IPS DF 6.9 (cell line): ENCODE measurements around the gene LEP.

ENCODE experiments used
- DNase-seq: peaks from one replicate; pipeline ENCODE4 v3.0.0-alpha.2; 2013; ENCODE audit warnings: low read depth, low spot score
- H3K27ac ChIP-seq: one replicate; pipeline ENCODE4 v1.5.1; 2013; ENCODE audit warnings: low read length, control low read depth
- H3K27me3 ChIP-seq: 2 replicates; pipeline ENCODE4 v1.6.1; 2013; ENCODE audit warnings: mild to moderate bottlenecking, low read length; ENCODE audit not compliant: control insufficient read depth, insufficient read depth
- H3K36me3 ChIP-seq: 2 replicates; pipeline ENCODE4 v1.6.1; 2013; ENCODE audit warnings: low read length; ENCODE audit not compliant: control insufficient read depth, insufficient read depth
- H3K4me1 ChIP-seq: 2 replicates; pipeline ENCODE4 v1.6.1; 2013; ENCODE audit warnings: low read length; ENCODE audit not compliant: control insufficient read depth, insufficient read depth
- H3K4me3 ChIP-seq: 2 replicates; pipeline ENCODE4 v1.5.1; 2013; ENCODE audit warnings: mild to moderate bottlenecking, low read length
- H3K9me3 ChIP-seq: 2 replicates; pipeline ENCODE4 v1.6.1; 2013; ENCODE audit warnings: low read length, inconsistent platforms; ENCODE audit not compliant: control insufficient read depth, insufficient read depth
- WGBS: extraction: QIAGEN DNeasy Blood & Tissue Kit; methylation state at CpG from one replicate; pipeline ENCODE4 v1.1.7; 2013; ENCODE audit warnings: mixed read lengths, missing lambda C conversion rate; ENCODE audit not compliant: insufficient read length, insufficient coverage; 5-methylcytosine and 5-hydroxymethylcytosine counted together

LEP gene

DNA sequence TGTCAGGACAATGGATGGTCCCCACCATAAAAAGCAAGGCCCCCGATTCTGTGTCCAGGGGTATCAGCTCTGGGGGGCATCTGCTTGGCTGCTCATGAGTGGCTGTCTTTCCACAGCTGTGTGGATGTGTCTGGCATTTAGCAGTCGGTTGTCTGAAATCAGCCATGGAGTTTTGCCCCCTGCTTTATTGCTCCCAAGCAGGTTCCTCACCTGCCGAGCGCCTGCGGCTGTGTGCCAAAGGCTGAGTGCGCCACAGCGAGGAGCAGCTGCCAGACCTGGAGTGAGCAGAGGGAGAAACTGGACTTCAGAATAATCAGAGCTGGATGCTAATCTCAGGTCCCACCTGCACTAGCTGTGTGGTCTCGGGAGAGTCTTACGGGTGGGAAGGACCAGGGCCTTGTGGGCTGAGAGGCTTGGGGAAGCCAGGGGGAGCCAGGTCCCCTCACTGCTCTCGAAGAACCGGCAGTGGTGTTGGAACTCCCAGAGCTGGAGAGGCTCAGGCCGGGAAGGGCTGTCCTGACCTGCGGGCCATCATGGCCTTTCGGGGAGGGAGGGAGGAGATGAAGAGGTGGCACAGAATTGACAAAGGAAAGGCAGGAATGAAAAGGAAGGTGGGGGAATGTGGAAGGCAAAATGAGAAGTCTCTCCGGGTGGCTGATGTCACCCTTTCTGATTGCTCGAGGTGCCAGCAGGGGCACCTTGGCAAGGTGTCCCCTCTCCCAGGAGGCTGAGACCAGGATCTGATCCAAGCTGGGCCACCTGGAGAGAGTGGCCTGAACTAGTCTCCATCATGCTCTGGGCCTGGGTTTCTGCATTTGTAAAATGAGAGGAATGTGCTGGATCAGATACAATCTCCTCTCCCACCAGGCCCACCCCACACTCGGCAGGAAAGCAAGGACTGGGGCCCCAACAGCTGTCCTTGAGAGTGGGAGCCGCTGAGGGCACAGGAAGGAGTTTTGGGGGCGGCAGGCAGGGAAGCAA lies 30.2 kb upstream of the LEP start:
- Histone ChIP-seq H3K27me3 (no peaks in the 10 kb centered on the region), H3K36me3 (no peaks in the 10 kb centered on the region), H3K9me3 (no peaks in the 10 kb centered on the region), H3K27ac (no peak overlapping the region), H3K4me1 (peaks cover 4% of the 10 kb centered on the region; the same call in 1 of the 2 replicates), H3K4me3 (no peak overlapping the region)
- no CpG with 5 or more reads among the region's 19 CpGs for WGBS
- no peak for DNase-seq

DNA sequence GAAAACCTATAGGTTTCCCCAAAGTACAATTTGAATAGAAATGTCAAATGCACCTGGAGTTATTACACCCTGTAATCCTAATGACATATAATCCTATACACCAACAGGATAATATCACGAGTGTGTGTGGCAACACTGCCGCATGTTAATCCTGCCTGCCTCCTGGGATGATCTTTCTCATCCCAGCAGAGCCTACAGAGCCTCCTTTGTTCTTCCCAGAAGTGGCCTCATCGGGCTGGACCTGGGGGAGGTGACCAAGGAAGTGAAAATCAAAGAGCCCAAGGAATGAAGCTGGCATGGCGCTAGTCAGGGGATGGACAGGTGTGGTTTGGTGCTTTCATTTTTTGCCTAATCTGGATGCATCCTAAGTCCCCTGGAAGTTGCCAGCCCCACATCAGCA lies 29.5 kb upstream of the LEP start:
- no peak for DNase-seq
- Histone ChIP-seq H3K4me3 (no peak overlapping the region), H3K4me1 (peaks cover 4% of the 10 kb centered on the region; the same call in 1 of the 2 replicates), H3K27me3 (no peaks in the 10 kb centered on the region), H3K27ac (no peak overlapping the region), H3K36me3 (no peaks in the 10 kb centered on the region), H3K9me3 (no peaks in the 10 kb centered on the region)
- no CpG with 5 or more reads among the region's 4 CpGs for WGBS

DNA sequence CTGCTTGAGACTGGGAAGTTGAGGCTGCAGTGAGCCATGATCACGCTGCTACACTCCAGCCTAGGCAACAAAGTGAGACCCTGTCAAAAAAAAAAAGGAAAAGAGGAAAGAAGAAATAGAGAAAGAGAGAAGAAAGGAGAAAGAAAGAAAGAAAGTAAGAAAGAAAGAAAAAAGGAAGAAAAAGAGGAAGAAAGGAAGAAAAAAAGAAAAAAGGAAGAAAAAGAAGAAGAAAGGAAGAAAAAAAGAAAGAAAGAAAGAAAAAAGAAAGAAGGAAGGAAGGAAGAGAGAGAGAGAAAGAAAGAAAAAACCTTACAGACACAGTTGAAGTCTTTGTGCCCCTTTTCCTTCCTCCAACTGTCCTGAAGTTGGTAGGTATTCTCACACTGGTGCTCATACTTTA lies 26.6 kb upstream of the LEP start:
- Histone ChIP-seq H3K9me3 (no peaks in the 10 kb centered on the region), H3K36me3 (no peaks in the 10 kb centered on the region), H3K27me3 (no peaks in the 10 kb centered on the region), H3K4me1 (peaks cover 4% of the 10 kb centered on the region; the same call in 1 of the 2 replicates), H3K27ac (no peak overlapping the region), H3K4me3 (no peak overlapping the region)
- DNase-seq: no peak
- no CpG with 5 or more reads among the region's 1 CpG for WGBS

DNA sequence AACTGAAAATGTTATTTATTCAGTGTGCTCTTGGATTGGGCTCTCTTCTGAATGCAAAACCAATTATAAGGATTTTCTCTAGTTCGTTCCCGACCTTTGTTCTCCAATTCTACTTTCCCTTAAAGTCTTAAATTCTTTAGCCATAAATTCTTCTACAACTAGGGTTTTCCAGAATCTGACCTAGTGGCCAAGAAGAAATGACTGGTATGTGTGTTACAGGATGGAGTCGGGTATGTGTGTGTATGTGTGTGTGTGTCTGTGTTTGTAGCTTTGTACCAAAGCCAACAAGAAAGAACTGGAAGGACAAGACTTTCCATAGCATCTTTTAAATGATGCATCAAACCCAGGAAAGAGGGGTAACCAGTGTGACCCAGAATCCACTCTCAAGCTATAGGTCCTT lies 25.8 kb upstream of the LEP start:
- no peaks in the 10 kb centered on the region for H3K9me3 ChIP-seq
- peaks cover 4% of the 10 kb centered on the region; the same call in 1 of the 2 replicates for H3K4me1 ChIP-seq
- DNase-seq: no peak
- H3K4me3 ChIP-seq: no peak overlapping the region
- H3K27ac ChIP-seq: no peak overlapping the region
- no peaks in the 10 kb centered on the region for H3K36me3 ChIP-seq
- no peaks in the 10 kb centered on the region for H3K27me3 ChIP-seq
- no CpG with 5 or more reads among the region's 3 CpGs for WGBS

DNA sequence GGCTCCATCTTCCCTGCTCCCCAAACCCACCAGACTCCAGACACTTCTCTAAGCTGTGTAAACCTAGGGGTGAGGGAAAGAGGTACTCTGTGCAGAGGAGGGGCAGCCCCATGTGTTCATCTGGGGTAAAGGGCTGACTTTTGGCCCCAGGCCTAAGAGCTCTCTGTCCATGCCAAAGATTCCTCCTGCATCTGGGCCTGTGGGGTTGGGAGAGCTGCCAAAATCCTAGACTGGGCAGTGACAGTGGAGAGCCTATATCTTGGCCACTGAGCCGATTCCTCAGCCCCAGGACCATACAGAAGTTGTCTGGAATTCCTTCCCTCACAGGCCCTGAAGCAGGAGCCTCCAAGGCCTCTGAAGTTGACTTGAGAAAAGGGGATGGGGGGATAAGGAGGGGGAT lies 25.3 kb upstream of the LEP start:
- H3K4me3 ChIP-seq: no peak overlapping the region
- no peak overlapping the region for H3K27ac ChIP-seq
- H3K36me3 ChIP-seq: no peaks in the 10 kb centered on the region
- H3K27me3 ChIP-seq: no peaks in the 10 kb centered on the region
- H3K9me3 ChIP-seq: no peaks in the 10 kb centered on the region
- no CpG with 5 or more reads among the region's 1 CpG for WGBS
- peaks cover 4% of the 10 kb centered on the region; the same call in 1 of the 2 replicates for H3K4me1 ChIP-seq
- no peak for DNase-seq

DNA sequence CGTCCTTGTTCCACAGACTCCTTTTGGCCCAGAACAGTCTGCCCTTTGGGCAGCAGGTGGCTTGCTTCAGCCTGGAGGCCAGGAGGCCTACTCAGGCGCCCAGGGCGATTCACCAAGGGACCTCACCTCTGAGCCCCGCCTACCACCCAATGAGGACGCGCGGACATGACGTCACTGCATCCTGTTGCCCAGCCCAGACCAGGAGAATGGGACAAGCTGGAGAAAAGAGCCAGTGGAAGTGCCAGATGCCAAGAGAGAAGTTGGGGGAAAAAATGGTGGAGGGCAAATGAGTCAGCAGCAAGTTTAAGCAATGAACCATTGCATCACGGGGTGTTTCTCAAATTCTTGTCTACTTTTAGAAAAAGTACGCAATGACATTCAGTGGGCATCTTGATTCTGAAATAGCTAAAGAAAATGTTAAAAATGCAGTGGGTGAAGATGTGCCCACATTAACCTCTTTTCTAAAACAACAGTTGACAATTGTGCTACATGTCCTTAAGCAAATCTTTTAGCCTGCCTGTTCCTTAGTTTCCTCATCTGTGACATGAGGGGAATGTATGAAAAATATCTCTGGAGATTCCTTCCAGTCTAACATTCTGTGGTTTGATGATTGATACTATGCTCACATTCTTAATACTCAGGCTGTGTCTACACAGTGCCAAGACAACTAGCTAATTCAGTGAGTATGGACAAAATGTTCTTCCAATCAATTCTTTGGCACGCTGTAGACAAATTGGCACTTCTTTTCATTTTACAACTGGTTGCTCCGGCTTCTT lies 23.9 kb upstream of the LEP start:
- Histone ChIP-seq H3K9me3 (no peaks in the 10 kb centered on the region), H3K4me3 (no peak overlapping the region), H3K27me3 (no peaks in the 10 kb centered on the region), H3K36me3 (no peaks in the 10 kb centered on the region), H3K27ac (no peak overlapping the region), H3K4me1 (0 out of 2 replicates have a peak, but pooled peaks cover under 1% of the 10 kb centered on the region)
- DNase-seq: no peak
- WGBS: no CpG with 5 or more reads among the region's 12 CpGs

DNA sequence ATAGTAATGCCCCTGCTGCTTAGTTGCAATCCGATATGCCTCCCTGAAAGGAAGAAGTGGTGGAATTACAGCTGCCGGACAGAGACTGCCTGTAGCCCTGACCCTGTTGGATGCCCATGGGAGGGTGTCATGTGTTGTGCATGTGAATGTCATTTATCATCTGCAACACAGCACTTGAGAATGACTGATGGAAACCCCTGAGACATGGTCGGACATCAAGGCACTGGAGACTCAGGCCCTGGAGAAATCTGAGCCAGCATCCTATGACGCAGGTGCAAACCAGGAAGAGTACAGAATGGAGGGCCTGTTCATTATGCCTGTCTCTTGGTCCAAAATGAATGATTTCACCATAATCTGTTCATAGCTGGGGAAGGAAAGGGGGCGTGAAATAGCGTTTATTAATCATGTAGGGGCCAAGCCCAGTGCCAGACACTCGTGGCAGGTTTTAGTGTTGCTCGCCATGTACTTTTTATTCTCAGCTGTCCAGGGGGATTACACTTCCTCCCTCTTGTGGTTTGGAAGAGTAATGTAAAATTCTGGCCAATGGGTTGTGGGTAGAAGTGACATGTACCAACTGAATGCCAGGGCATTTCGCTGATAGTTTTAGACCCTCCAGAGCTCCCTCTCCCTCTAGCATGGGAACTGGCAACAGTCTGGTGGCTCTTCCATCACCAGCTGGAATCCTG lies 23.0 kb upstream of the LEP start:
- Histone ChIP-seq H3K36me3 (no peaks in the 10 kb centered on the region), H3K9me3 (no peaks in the 10 kb centered on the region), H3K27me3 (no peaks in the 10 kb centered on the region), H3K4me1 (0 out of 2 replicates have a peak, but pooled peaks cover 1% of the 10 kb centered on the region), H3K4me3 (no peak overlapping the region), H3K27ac (no peak overlapping the region)
- WGBS: no CpG with 5 or more reads among the region's 9 CpGs
- DNase-seq: no peak

DNA sequence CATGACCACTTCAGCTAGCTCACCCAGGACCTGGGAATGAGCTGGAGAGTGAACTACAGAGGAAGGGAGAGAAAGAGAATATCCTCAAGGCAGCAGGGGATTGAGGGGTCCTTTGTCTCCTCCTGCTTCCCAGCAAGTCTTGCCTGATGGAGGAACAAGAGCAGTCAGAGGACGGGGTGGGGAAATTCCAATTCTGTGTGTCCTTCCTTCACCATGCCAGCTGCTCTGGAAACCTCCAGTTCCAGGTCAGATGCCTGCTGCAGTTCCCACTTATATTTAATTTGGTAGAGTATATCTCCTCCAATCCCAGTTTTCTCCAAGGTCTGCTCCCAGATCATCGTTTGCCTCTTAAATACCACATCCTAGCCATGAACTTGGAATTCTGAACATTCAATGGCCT lies 21.4 kb upstream of the LEP start:
- H3K4me1 ChIP-seq: 0 out of 2 replicates have a peak, but pooled peaks cover 1% of the 10 kb centered on the region
- no peak overlapping the region for H3K4me3 ChIP-seq
- no peaks in the 10 kb centered on the region for H3K36me3 ChIP-seq
- WGBS: no CpG with 5 or more reads among the region's 2 CpGs
- DNase-seq: no peak
- H3K27me3 ChIP-seq: no peaks in the 10 kb centered on the region
- no peaks in the 10 kb centered on the region for H3K9me3 ChIP-seq
- no peak overlapping the region for H3K27ac ChIP-seq

DNA sequence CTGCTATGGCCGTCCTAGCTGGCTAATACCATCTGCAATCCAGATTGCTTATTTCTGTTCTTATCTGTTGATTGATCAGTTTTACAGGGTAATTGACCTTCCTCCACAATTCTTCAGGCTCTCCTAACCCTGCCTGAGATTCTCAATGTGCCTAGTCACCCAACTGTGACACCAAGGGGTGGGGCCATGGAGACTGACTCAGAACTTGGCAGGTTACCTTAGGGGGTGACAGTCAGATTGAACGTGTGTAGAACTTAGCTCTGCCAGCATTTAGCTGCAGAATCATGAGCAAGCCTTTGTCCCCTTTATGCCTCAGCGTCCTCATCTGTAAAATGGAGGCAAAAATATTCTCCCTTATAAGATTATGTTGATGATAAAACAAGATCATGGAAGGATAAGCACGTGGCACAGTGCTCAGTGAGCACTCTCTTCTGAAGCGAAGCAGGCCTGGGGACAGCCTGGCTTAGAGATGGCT lies 19.1 kb upstream of the LEP start:
- Histone ChIP-seq H3K36me3 (no peaks in the 10 kb centered on the region), H3K27me3 (no peaks in the 10 kb centered on the region), H3K4me1 (0 out of 2 replicates have a peak, but pooled peaks cover 1% of the 10 kb centered on the region), H3K27ac (no peak overlapping the region), H3K4me3 (no peak overlapping the region), H3K9me3 (no peaks in the 10 kb centered on the region)
- WGBS: no CpG with 5 or more reads among the region's 5 CpGs
- no peak for DNase-seq
